NCI-H2029 (cell line): Measurements from ENCODE around the gene TULP4.

Experiments used
- DNase-seq: peaks from one replicate; lab custom pipeline; 2025; lab: John Stamatoyannopoulos, UW

Gene TULP4

GRCh38 chr6:158358450-158359077 lies 46.3 kb downstream of the TULP4 start:
- peak; percentile 44 for DNase-seq

- DNase-seq = no peak
Observed at GRCh38 chr6:158361068-158361467, 48.8 kb downstream of the TULP4 start.

GRCh38 chr6:158361961-158362669 lies 49.9 kb downstream of the TULP4 start:
- no peak for DNase-seq

- no peak for DNase-seq
Observed at GRCh38 chr6:158366363-158366762, 54.1 kb downstream of the TULP4 start.

- DNase-seq = no peak
Observed at GRCh38 chr6:158367816-158368215, 55.6 kb downstream of the TULP4 start.

- no peak for DNase-seq
Observed at GRCh38 chr6:158369241-158369640, 57.0 kb downstream of the TULP4 start.

GRCh38 chr6:158370805-158371204 lies 58.5 kb downstream of the TULP4 start:
- DNase-seq = no peak

- no peak for DNase-seq
Observed at GRCh38 chr6:158371261-158371660, 59.0 kb downstream of the TULP4 start.

GRCh38 chr6:158372574-158372973 lies 60.3 kb downstream of the TULP4 start:
- no peak for DNase-seq

GRCh38 chr6:158373214-158373613 lies 60.9 kb downstream of the TULP4 start:
- no peak for DNase-seq

- no peak for DNase-seq
Observed at GRCh38 chr6:158374020-158374419, 61.8 kb downstream of the TULP4 start.

GRCh38 chr6:158376631-158377081 lies 64.4 kb downstream of the TULP4 start:
- DNase-seq = no peak

- no peak for DNase-seq
Observed at GRCh38 chr6:158377860-158378259, 65.6 kb downstream of the TULP4 start.

- DNase-seq = no peak
Observed at GRCh38 chr6:158379336-158379735, 67.1 kb downstream of the TULP4 start.

- DNase-seq = no peak
Observed at GRCh38 chr6:158381214-158381613, 68.9 kb downstream of the TULP4 start.

GRCh38 chr6:158382491-158382890 lies 70.2 kb downstream of the TULP4 start:
- no peak for DNase-seq

- no peak for DNase-seq
Observed at GRCh38 chr6:158383057-158383456, 70.8 kb downstream of the TULP4 start.

- DNase-seq = no peak
Observed at GRCh38 chr6:158383542-158383941, 71.3 kb downstream of the TULP4 start.

- DNase-seq = no peak
Observed at GRCh38 chr6:158384671-158385110, 72.4 kb downstream of the TULP4 start.

- no peak for DNase-seq
Observed at GRCh38 chr6:158387036-158387435, 74.8 kb downstream of the TULP4 start.

GRCh38 chr6:158387578-158387977 lies 75.3 kb downstream of the TULP4 start:
- DNase-seq = no peak

- DNase-seq = no peak
Observed at GRCh38 chr6:158388727-158389126, 76.5 kb downstream of the TULP4 start.

- DNase-seq = no peak
Observed at GRCh38 chr6:158389193-158389919, 77.1 kb downstream of the TULP4 start.
